ENCODE data around the gene SMIM45.

SMIM45 gene

GRCh38 chr22:41951898-41952474 is at the start of gene SMIM45:
TSS of gene SMIM45 (plus strand) at chr22:41952150.
- no peaks in the 10 kb centered on the region for H3K36me3 ChIP-seq (ENCODE audit: control insufficient read depth in 2 of 2, insufficient read depth in 2 of 2, low read length in 1 of 2)
- WGBS: 92% methylated on average over 16 of the region's 16 CpGs
- no peaks in the 10 kb centered on the region for H3K27me3 ChIP-seq (ENCODE audit: control insufficient read depth in 2 of 2, insufficient read depth in 1 of 2, low read length in 1 of 2)
- H3K4me1 ChIP-seq (ENCODE audit: control insufficient read depth in 2 of 2, insufficient read depth in 2 of 2, low read length in 2 of 2): peaks cover 3 to 15% of the 10 kb centered on the region in 2 donors
- no peak within 1 kb of the TSS for H3K27ac ChIP-seq (ENCODE audit: low read depth in 1 of 2, low read length in 1 of 2)
- DNase-seq (ENCODE audit: low read depth in 6 of 9, low spot score in 9 of 9): no peak
- H3K9me3 ChIP-seq (ENCODE audit: control insufficient read depth in 2 of 2, insufficient read depth in 1 of 2, low read length in 1 of 2): no peaks in the 10 kb centered on the region
- no peak within 1 kb of the TSS for H3K4me3 ChIP-seq (ENCODE audit: low read length in 2 of 2)

GRCh38 chr22:41902932-41903421 is 49.0 kb upstream of the SMIM45 start:
- Histone ChIP-seq H3K9me3 (ENCODE audit: control insufficient read depth in 2 of 2, insufficient read depth in 1 of 2, low read length in 1 of 2) (no peaks in the 10 kb centered on the region), H3K27ac (ENCODE audit: low read depth in 1 of 2, low read length in 1 of 2) (no peak overlapping the region), H3K36me3 (ENCODE audit: control insufficient read depth in 2 of 2, insufficient read depth in 2 of 2, low read length in 1 of 2) (peaks cover 88 to 91% of the 10 kb centered on the region in 2 donors), H3K4me3 (ENCODE audit: low read length in 2 of 2) (no peak overlapping the region), H3K4me1 (ENCODE audit: control insufficient read depth in 2 of 2, insufficient read depth in 2 of 2, low read length in 2 of 2) (no peaks in the 10 kb centered on the region), H3K27me3 (ENCODE audit: control insufficient read depth in 2 of 2, insufficient read depth in 1 of 2, low read length in 1 of 2) (peaks cover 0 to 5% of the 10 kb centered on the region in 2 donors)
- 97% methylated on average over 15 of the region's 15 CpGs for WGBS
- DNase-seq (ENCODE audit: low read depth in 6 of 9, low spot score in 9 of 9): no peak

- peaks cover 72 to 74% of the 10 kb centered on the region in 2 donors for H3K36me3 ChIP-seq (ENCODE audit: control insufficient read depth in 2 of 2, insufficient read depth in 2 of 2, low read length in 1 of 2)
- no peaks in the 10 kb centered on the region for H3K4me1 ChIP-seq (ENCODE audit: control insufficient read depth in 2 of 2, insufficient read depth in 2 of 2, low read length in 2 of 2)
- DNase-seq (ENCODE audit: low read depth in 6 of 9, low spot score in 9 of 9): no peak
- peaks cover 12 to 22% of the 10 kb centered on the region in 2 donors for H3K27me3 ChIP-seq (ENCODE audit: control insufficient read depth in 2 of 2, insufficient read depth in 1 of 2, low read length in 1 of 2)
- 96% methylated on average over 24 of the region's 24 CpGs for WGBS
- no peak overlapping the region for H3K27ac ChIP-seq (ENCODE audit: low read depth in 1 of 2, low read length in 1 of 2)
- no peaks in the 10 kb centered on the region for H3K9me3 ChIP-seq (ENCODE audit: control insufficient read depth in 2 of 2, insufficient read depth in 1 of 2, low read length in 1 of 2)
- H3K4me3 ChIP-seq (ENCODE audit: low read length in 2 of 2): no peak overlapping the region
Measured at GRCh38 chr22:41904450-41905410, 47.2 kb upstream of the SMIM45 start.

GRCh38 chr22:41905411-41906202 is 46.3 kb upstream of the SMIM45 start:
- Histone ChIP-seq H3K27me3 (ENCODE audit: control insufficient read depth in 2 of 2, insufficient read depth in 1 of 2, low read length in 1 of 2) (peaks cover 20 to 31% of the 10 kb centered on the region in 2 donors), H3K27ac (ENCODE audit: low read depth in 1 of 2, low read length in 1 of 2) (no peak overlapping the region), H3K4me1 (ENCODE audit: control insufficient read depth in 2 of 2, insufficient read depth in 2 of 2, low read length in 2 of 2) (no peaks in the 10 kb centered on the region), H3K36me3 (ENCODE audit: control insufficient read depth in 2 of 2, insufficient read depth in 2 of 2, low read length in 1 of 2) (peaks cover 64 to 66% of the 10 kb centered on the region in 2 donors), H3K4me3 (ENCODE audit: low read length in 2 of 2) (no peak overlapping the region), H3K9me3 (ENCODE audit: control insufficient read depth in 2 of 2, insufficient read depth in 1 of 2, low read length in 1 of 2) (no peaks in the 10 kb centered on the region)
- WGBS: 96% methylated on average over 23 of the region's 23 CpGs
- no peak for DNase-seq (ENCODE audit: low read depth in 6 of 9, low spot score in 9 of 9)

GRCh38 chr22:41906822-41907221 is 45.1 kb upstream of the SMIM45 start:
- Histone ChIP-seq H3K27ac (ENCODE audit: low read depth in 1 of 2, low read length in 1 of 2) (no peak overlapping the region), H3K4me1 (ENCODE audit: control insufficient read depth in 2 of 2, insufficient read depth in 2 of 2, low read length in 2 of 2) (peaks cover 0 to 7% of the 10 kb centered on the region in 2 donors)

DNA sequence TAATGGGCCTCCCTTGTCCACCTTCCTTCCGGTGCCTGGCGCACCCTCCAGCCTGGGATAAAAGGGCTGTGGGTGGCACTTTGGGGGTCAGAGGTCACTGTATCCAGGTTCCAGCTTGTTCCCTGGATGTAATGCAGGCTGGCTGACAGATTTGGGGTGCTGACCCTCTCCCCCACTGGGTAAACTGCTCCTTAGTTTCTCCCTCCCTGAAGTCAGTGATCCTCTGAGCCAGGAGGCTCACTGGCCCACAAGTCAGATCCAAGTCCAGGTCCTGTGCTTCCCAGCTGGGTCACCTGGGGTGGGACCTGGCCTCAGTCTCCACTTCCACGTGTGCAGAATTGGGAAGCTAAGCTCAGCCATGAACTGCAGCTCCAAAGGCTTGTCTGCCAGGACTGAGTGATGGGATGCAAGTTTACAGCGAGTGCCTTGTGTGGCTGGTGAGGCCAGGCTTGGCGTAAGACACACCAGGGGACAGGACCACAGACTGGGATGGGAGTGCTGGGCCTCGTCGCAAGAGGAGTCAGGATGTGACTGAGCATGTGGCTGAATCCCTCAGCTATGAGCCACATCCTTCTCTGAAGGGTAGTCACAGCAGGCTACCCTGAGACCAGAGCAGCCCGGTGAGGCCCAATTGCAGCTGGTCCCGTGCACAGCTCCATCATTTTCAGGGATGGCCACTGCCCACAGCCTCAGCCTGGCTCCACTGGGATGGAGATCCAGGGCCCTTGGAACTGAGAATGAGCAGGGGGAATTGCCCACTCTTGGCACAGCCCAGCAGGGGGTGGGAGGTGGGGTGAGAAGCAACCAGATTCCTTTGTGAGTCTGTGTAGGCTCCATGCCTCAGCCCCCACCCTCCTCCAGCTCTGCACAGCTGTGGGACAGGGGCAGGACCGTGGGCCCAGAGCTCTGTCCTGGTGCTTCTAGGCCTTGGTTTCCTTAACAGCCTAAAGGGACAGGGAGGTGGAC is 44.2 kb upstream of the SMIM45 start:
- Histone ChIP-seq H3K9me3 (ENCODE audit: control insufficient read depth in 2 of 2, insufficient read depth in 1 of 2, low read length in 1 of 2) (no peaks in the 10 kb centered on the region), H3K36me3 (ENCODE audit: control insufficient read depth in 2 of 2, insufficient read depth in 2 of 2, low read length in 1 of 2) (peaks cover 46% of the 10 kb centered on the region in 2 donors), H3K4me3 (ENCODE audit: low read length in 2 of 2) (no peak overlapping the region), H3K27me3 (ENCODE audit: control insufficient read depth in 2 of 2, insufficient read depth in 1 of 2, low read length in 1 of 2) (peaks cover 40 to 52% of the 10 kb centered on the region in 2 donors), H3K27ac (ENCODE audit: low read depth in 1 of 2, low read length in 1 of 2) (no peak overlapping the region), H3K4me1 (ENCODE audit: control insufficient read depth in 2 of 2, insufficient read depth in 2 of 2, low read length in 2 of 2) (peaks cover 0 to 7% of the 10 kb centered on the region in 2 donors)
- no peak for DNase-seq (ENCODE audit: low read depth in 6 of 9, low spot score in 9 of 9)
- 94% methylated on average over 10 of the region's 10 CpGs for WGBS

More at GRCh38 chr22:41906822-41907221, 45.1 kb upstream of the SMIM45 start:
- H3K36me3 ChIP-seq (ENCODE audit: control insufficient read depth in 2 of 2, insufficient read depth in 2 of 2, low read length in 1 of 2): peaks cover 54% of the 10 kb centered on the region in 2 donors
- H3K9me3 ChIP-seq (ENCODE audit: control insufficient read depth in 2 of 2, insufficient read depth in 1 of 2, low read length in 1 of 2): no peaks in the 10 kb centered on the region
- H3K27me3 ChIP-seq (ENCODE audit: control insufficient read depth in 2 of 2, insufficient read depth in 1 of 2, low read length in 1 of 2): peaks cover 31 to 43% of the 10 kb centered on the region in 2 donors
- WGBS: 95% methylated on average over 5 of the region's 5 CpGs
- H3K4me3 ChIP-seq (ENCODE audit: low read length in 2 of 2): no peak overlapping the region
- DNase-seq (ENCODE audit: low read depth in 6 of 9, low spot score in 9 of 9): no peak

DNA sequence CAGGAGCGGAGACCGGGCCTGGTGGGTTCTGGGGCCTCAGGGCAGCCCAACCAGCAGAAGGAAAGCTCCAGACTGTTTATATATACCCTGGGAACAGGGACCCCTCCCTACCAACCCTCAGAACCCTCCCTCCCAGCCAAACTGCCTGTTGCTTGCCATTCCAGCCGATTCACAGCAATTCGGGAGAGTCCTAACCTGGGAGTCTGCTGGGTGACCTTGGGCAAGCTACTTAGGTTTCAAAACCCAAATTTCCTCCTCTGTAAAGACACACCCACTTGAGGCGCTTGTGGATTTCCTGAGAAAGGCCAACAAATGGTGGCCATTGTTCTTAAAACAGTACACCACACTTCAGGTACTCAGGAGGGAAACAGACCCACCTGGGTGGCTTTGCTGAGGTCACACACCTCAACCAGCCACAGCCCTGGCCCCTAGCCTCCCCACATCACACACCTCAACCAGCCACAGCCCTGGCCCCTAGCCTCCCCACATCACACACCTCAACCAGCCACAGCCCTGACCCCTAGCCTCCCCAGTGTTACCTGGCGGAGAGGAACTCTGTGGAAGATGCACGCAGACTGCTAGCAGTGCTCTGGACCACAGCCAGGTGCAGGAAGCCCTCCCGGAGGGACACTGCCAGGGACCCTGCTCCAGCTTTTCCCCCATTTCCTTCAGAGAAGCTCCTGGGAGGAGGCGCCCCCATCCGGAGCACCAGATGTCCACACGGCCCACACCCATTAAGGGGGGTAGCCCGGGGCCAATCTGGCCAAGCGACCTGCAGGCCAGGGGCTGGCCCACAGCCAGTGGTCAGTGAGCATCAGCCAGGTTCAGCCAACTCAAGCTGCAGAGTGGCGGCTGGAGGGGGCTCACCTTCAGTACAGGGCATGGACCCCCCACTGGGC is 43.3 kb upstream of the SMIM45 start:
- H3K4me1 ChIP-seq (ENCODE audit: control insufficient read depth in 2 of 2, insufficient read depth in 2 of 2, low read length in 2 of 2): peaks cover 0 to 7% of the 10 kb centered on the region in 2 donors
- DNase-seq (ENCODE audit: low read depth in 6 of 9, low spot score in 9 of 9): no peak
- WGBS: 80% methylated on average over 14 of the region's 14 CpGs
- H3K27ac ChIP-seq (ENCODE audit: low read depth in 1 of 2, low read length in 1 of 2): no peak overlapping the region
- H3K9me3 ChIP-seq (ENCODE audit: control insufficient read depth in 2 of 2, insufficient read depth in 1 of 2, low read length in 1 of 2): no peaks in the 10 kb centered on the region
- H3K36me3 ChIP-seq (ENCODE audit: control insufficient read depth in 2 of 2, insufficient read depth in 2 of 2, low read length in 1 of 2): peaks cover 37% of the 10 kb centered on the region in 2 donors
- H3K4me3 ChIP-seq (ENCODE audit: low read length in 2 of 2): no peak overlapping the region
- H3K27me3 ChIP-seq (ENCODE audit: control insufficient read depth in 2 of 2, insufficient read depth in 1 of 2, low read length in 1 of 2): peaks cover 48 to 62% of the 10 kb centered on the region in 2 donors

All from thymus (tissue), 11 donors.